ENCODE data around the gene MFSD2A.

GRCh38 chr1:39962450-39962825, 7.5 kb downstream of the MFSD2A start:
- TF ChIP-seq CTCF (IDR thresholded peaks at IDR 0.05) (no peak), POLR2A (IDR thresholded peaks at IDR 0.05; ENCODE audit: low read depth) (no peak), EP300 (IDR thresholded peaks at IDR 0.05) (no peak)

All from esophagus muscularis mucosa (tissue), 4 donors.